Measurements from ENCODE around the gene ZNF385A.
"Not testable (repeated sequence)": the region's sequence is repeated elsewhere in the genome, so short reads cannot be mapped to it uniquely, and the experiment has no call there.

ZNF385A gene

GRCh38 chr12:54355104-54355815, 29.3 kb downstream of the ZNF385A start:
- DNase-seq: no peak

- DNase-seq: not testable (repeated sequence)
These were observed 30.3 kb downstream of the ZNF385A start for GRCh38 chr12:54354271-54354670.

- DNase-seq: no peak
These were observed 31.4 kb downstream of the ZNF385A start for GRCh38 chr12:54352891-54353874.

- no peak for DNase-seq
These were observed 32.5 kb downstream of the ZNF385A start for GRCh38 chr12:54352022-54352531.

- no peak for DNase-seq
These were observed 33.2 kb downstream of the ZNF385A start for GRCh38 chr12:54351341-54351740.

GRCh38 chr12:54350743-54351142, 33.8 kb downstream of the ZNF385A start:
- DNase-seq: no peak

- DNase-seq: no peak
These were observed 34.9 kb downstream of the ZNF385A start for GRCh38 chr12:54349679-54350078.

- no peak for DNase-seq
These were observed 35.5 kb downstream of the ZNF385A start for GRCh38 chr12:54349036-54349435.

- DNase-seq: no peak
These were observed 42.9 kb downstream of the ZNF385A start for GRCh38 chr12:54341378-54342300.

- DNase-seq: no peak
These were observed 43.7 kb downstream of the ZNF385A start for GRCh38 chr12:54340846-54341245.

GRCh38 chr12:54338698-54339296, 45.7 kb downstream of the ZNF385A start:
- no peak for DNase-seq

- no peak for DNase-seq
These were observed 46.5 kb downstream of the ZNF385A start for GRCh38 chr12:54337854-54338650.

GRCh38 chr12:54337280-54337842, 47.2 kb downstream of the ZNF385A start:
- no peak for DNase-seq

GRCh38 chr12:54333420-54334034, 51.0 kb downstream of the ZNF385A start:
- DNase-seq: no peak

- no peak for DNase-seq
These were observed 53.1 kb downstream of the ZNF385A start for GRCh38 chr12:54331461-54331860.

- no peak for DNase-seq
These were observed 54.1 kb downstream of the ZNF385A start for GRCh38 chr12:54330442-54330841.

GRCh38 chr12:54329759-54330158, 54.8 kb downstream of the ZNF385A start:
- no peak for DNase-seq

- no peak for DNase-seq
These were observed 55.8 kb downstream of the ZNF385A start for GRCh38 chr12:54328595-54329337.

GRCh38 chr12:54325442-54326109, 59.0 kb downstream of the ZNF385A start:
- not testable (repeated sequence) for DNase-seq

All from effector CD8-positive, alpha-beta T cell (primary cell).